A673 (cell line): ENCODE data around the gene HMCES. TPM values are rescaled to one million over a fixed set of nuclear protein-coding genes. Genes with fewer than 3 reads are reported as not detected.

Source experiments
- BruUV-seq: library from RNA; stranded (reverse); fragments of 400-500 nt; replicated peaks from 2 replicates; lab custom pipeline; 2021; lab: Mats Ljungman, UMichigan
- CTCF ChIA-PET: fragments of 300-600 bp; sonication (Branson Sonifier 250); formaldehyde crosslinking; loops from one replicate; lab custom pipeline; 2022; ENCODE audit warnings: antibody characterized with exemption; lab: Charles Lee
- POLR2A ChIA-PET: fragments of 300-600 bp; sonication (Branson Sonifier 250); formaldehyde crosslinking; loops from one replicate; lab custom pipeline; 2022; ENCODE audit warnings: antibody characterized with exemption; ENCODE audit not compliant: low non-redundant PET; lab: Charles Lee
- DNase-seq: peaks from one replicate; pipeline ENCODE4 v3.0.0-alpha.2; 2015; ENCODE audit warnings: low spot score
- H3K27ac ChIP-seq: fragments of 200-600 bp; sonication (generic); 2 replicates; pipeline ENCODE4 v1.5.1; 2016; ENCODE audit warnings: mixed run types, low read depth, mild to moderate bottlenecking, mixed read lengths, antibody characterized with exemption, low read length; ENCODE audit not compliant: poor library complexity, severe bottlenecking
- H3K27me3 ChIP-seq: fragments of 200-600 bp; sonication (generic); replicated peaks from 2 replicates; pipeline ENCODE4 v1.6.1; 2017; ENCODE audit warnings: mixed run types, low read depth, mild to moderate bottlenecking, mixed read lengths, antibody characterized with exemption, low read length; ENCODE audit not compliant: insufficient read depth, poor library complexity
- H3K36me3 ChIP-seq: fragments of 200-600 bp; sonication (generic); 2 replicates; pipeline ENCODE4 v1.6.1; 2016; ENCODE audit warnings: mixed run types, mild to moderate bottlenecking, mixed read lengths, antibody characterized with exemption, low read length; ENCODE audit not compliant: insufficient read depth, poor library complexity, severe bottlenecking
- H3K4me1 ChIP-seq: fragments of 200-600 bp; sonication (generic); 2 replicates; pipeline ENCODE4 v1.6.1; 2017; ENCODE audit warnings: mixed run types, mild to moderate bottlenecking, mixed read lengths, antibody characterized with exemption, low read length; ENCODE audit not compliant: insufficient read depth, poor library complexity, severe bottlenecking
- H3K4me3 ChIP-seq: fragments of 200-600 bp; sonication (generic); 2 replicates; pipeline ENCODE4 v1.5.1; 2016; ENCODE audit warnings: low read depth, mixed run types, mild to moderate bottlenecking, mixed read lengths, low read length; ENCODE audit not compliant: poor library complexity, severe bottlenecking
- H3K9me3 ChIP-seq: fragments of 200-600 bp; sonication (generic); 2 replicates; pipeline ENCODE4 v1.6.1; 2016; ENCODE audit warnings: mixed run types, low read depth, mild to moderate bottlenecking, mixed read lengths, antibody characterized with exemption, low read length; ENCODE audit not compliant: poor library complexity, severe bottlenecking
- EZH2 ChIP-seq: fragments of 200-600 bp; sonication (generic); IDR thresholded peaks from 2 replicates; pipeline ENCODE4 v1.6.1; 2017; ENCODE audit warnings: borderline replicate concordance, low read depth, mild to moderate bottlenecking, mixed read lengths, antibody characterized with exemption, low read length; ENCODE audit not compliant: poor library complexity, severe bottlenecking
- intact Hi-C: fragments of 100-400 bp; cut with micrococcal nuclease; formaldehyde crosslinking; loops from one replicate; pipeline ENCODE4 v1.10.0; 2022; ENCODE audit not compliant: unreplicated experiment
- total RNA-seq: library from RNA; stranded (reverse); gene quantifications from 2 replicates; pipeline ENCODE4 v1.2.3, GENCODE V29; 2021
- TF ChIP-seq, protein P1 (sequence below): fragments of 300-800, 200-600 bp; sonication (generic); conservative IDR thresholded peaks from 2 replicates; pipeline ENCODE4 v1.5.1; 2017; ENCODE audit warnings: low read depth, mild to moderate bottlenecking, antibody characterized with exemption, low read length, moderate library complexity, mixed read lengths

Gene HMCES
- total RNA-seq, 1 experiment from 2014 or later, result 52.2 TPM

DNA sequence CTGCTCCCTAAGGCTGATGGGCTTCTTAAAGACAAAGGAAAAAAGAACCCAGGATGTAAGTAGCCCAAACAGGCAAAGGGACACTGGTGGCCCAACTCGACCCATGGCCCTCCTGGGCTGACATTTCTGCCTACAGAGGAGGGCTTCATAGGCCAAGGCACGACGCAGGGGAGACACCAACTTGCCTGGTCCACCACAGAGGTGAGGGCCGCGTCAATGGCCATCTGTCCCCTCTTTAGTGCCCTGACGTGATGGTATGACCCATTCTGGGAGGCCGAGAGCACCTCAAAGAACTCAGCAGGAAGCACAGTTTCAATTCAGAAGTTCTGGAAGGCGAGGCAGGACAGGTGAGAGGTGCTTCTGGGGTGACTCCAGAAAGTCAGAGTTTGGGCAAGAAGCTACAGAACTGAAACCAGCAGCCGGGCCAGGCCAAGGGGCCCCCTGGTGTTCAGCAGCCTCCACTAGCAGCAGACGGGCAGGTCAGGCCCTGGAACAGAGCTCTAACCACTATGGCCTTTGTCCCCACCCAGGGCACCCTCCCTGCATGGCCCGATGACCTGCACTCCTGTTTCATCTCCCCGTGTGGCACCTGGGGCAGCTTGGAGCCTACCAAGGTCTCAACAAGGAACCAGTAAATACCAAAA lies 45.1 kb downstream of the HMCES start:
- CTCF ChIA-PET, result no interaction called here
- intact Hi-C loops, result no loop called here
- no TSS peak for BruUV-seq

DNA sequence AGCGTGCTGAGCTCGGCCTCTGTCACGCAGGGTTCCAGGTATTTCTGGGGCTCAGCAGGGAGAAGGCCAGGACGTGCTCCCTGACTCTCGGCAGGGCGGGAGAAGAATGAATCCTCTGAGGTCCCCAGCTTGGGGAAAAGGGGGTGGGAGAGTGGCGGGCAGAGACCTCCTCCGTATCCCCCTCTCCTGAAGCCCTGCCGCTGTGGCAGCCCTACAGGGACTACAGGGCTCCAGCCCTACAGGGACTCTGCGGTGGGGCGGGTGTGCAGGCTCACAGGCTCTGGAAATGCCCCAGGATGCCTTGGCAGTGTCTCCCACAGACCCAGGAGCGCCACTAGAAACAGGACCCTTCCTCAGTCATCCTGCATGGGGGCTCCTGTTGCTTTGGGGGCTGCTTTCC lies 46.2 kb downstream of the HMCES start:
- H3K4me1 ChIP-seq, result no peaks in the 10 kb centered on the region
- no peaks in the 10 kb centered on the region for H3K27me3 ChIP-seq
- no peak overlapping the region for H3K4me3 ChIP-seq
- DNase-seq, result no peak
- ChIA-PET POLR2A (no interaction called here), CTCF (no interaction called here)
- TF ChIP-seq EZH2, result no peak
- TF ChIP-seq, protein P1, sequence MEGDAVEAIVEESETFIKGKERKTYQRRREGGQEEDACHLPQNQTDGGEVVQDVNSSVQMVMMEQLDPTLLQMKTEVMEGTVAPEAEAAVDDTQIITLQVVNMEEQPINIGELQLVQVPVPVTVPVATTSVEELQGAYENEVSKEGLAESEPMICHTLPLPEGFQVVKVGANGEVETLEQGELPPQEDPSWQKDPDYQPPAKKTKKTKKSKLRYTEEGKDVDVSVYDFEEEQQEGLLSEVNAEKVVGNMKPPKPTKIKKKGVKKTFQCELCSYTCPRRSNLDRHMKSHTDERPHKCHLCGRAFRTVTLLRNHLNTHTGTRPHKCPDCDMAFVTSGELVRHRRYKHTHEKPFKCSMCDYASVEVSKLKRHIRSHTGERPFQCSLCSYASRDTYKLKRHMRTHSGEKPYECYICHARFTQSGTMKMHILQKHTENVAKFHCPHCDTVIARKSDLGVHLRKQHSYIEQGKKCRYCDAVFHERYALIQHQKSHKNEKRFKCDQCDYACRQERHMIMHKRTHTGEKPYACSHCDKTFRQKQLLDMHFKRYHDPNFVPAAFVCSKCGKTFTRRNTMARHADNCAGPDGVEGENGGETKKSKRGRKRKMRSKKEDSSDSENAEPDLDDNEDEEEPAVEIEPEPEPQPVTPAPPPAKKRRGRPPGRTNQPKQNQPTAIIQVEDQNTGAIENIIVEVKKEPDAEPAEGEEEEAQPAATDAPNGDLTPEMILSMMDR, result no peak
- no TSS peak for BruUV-seq
- intact Hi-C loops, result no loop called here
- no peaks in the 10 kb centered on the region for H3K36me3 ChIP-seq
- no peaks in the 10 kb centered on the region for H3K9me3 ChIP-seq
- no peak overlapping the region for H3K27ac ChIP-seq

More for the DNA sequence above, 45.1 kb downstream of the HMCES start:
- no peak for DNase-seq
- Histone ChIP-seq H3K4me1 (no peaks in the 10 kb centered on the region), H3K9me3 (no peaks in the 10 kb centered on the region), H3K27ac (no peak overlapping the region), H3K36me3 (no peaks in the 10 kb centered on the region), H3K27me3 (no peaks in the 10 kb centered on the region), H3K4me3 (no peak overlapping the region)
- POLR2A ChIA-PET, result no interaction called here
- no peak for TF ChIP-seq EZH2
- TF ChIP-seq, protein P1, result no peak

DNA sequence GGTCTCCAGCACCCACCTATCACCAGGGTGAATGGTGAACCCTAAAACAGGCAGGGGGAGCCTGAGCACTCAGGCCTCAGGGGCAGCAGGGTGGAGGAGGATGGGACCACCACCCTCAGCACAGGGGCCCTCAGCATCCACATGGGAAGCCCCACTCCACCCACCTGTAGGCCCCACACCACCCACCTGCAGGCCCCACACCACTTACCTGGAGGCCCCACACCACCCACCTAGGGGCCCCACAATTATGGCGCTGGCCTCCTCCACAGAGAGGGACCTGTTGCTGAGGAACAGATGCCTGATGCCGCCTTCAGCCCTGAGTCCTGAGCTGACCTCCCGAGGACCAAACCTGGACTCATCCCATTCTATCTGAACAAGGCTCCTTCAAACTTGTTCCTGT lies 46.7 kb downstream of the HMCES start:
- TF ChIP-seq EZH2, result no peak
- TF ChIP-seq, protein P1, result no peak
- no peak for DNase-seq
- intact Hi-C loops, result no loop called here
- ChIA-PET POLR2A (no interaction called here), CTCF (no interaction called here)
- H3K36me3 ChIP-seq, result no peaks in the 10 kb centered on the region
- BruUV-seq, result no TSS peak
- H3K27ac ChIP-seq, result no peak overlapping the region
- H3K27me3 ChIP-seq, result no peaks in the 10 kb centered on the region
- H3K4me1 ChIP-seq, result no peaks in the 10 kb centered on the region
- H3K4me3 ChIP-seq, result no peak overlapping the region
- no peaks in the 10 kb centered on the region for H3K9me3 ChIP-seq
